ENCODE measurements around the gene METTL15. TPM values are rescaled to one million over a fixed set of nuclear protein-coding genes. Genes with fewer than 3 reads are reported as not detected.

Gene METTL15
- total RNA-seq, 1 donor from 2014 or later: 16.2 TPM

DNA sequence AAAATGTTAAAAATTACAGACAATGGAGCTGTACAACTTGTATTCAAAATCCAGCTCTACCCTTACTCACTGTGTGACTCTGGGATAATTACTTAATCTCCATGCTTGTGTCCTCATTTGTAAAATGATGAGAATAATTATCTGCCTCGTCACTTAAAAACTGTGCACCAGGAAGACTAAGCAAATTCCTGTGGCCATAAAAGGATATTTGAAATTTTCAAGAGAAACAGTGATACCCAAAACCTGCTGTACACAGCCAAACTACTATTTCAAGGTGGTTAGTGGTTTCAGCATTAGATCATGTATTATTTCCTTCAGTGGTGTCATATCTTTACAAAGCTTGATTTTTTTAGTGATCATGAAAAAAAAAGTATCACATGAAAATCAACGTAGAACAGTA lies 136.9 kb downstream of the METTL15 start:
- H3K4me1 Mint-ChIP-seq: no peaks in the 10 kb centered on the region
- TF ChIP-seq, protein P1, sequence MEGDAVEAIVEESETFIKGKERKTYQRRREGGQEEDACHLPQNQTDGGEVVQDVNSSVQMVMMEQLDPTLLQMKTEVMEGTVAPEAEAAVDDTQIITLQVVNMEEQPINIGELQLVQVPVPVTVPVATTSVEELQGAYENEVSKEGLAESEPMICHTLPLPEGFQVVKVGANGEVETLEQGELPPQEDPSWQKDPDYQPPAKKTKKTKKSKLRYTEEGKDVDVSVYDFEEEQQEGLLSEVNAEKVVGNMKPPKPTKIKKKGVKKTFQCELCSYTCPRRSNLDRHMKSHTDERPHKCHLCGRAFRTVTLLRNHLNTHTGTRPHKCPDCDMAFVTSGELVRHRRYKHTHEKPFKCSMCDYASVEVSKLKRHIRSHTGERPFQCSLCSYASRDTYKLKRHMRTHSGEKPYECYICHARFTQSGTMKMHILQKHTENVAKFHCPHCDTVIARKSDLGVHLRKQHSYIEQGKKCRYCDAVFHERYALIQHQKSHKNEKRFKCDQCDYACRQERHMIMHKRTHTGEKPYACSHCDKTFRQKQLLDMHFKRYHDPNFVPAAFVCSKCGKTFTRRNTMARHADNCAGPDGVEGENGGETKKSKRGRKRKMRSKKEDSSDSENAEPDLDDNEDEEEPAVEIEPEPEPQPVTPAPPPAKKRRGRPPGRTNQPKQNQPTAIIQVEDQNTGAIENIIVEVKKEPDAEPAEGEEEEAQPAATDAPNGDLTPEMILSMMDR (conservative IDR thresholded peaks at IDR 0.05): no peak
- H3K4me3 Mint-ChIP-seq: no peak overlapping the region
- H3K27ac Mint-ChIP-seq (ENCODE audit: unreplicated experiment): no peak overlapping the region
- DNase-seq (ENCODE audit: low read depth, low spot score): no peak
- no peaks in the 10 kb centered on the region for H3K27me3 Mint-ChIP-seq (ENCODE audit: low read depth)
- H3K9me3 Mint-ChIP-seq: peaks cover 3% of the 10 kb centered on the region
- H3K36me3 Mint-ChIP-seq (ENCODE audit: low read depth): peaks cover 6% of the 10 kb centered on the region

GRCh38 chr11:28250192-28250591 lies 142.0 kb downstream of the METTL15 start:
- peaks cover 24% of the 10 kb centered on the region for H3K9me3 Mint-ChIP-seq
- peaks cover 24% of the 10 kb centered on the region for H3K36me3 Mint-ChIP-seq (ENCODE audit: low read depth)
- DNase-seq (ENCODE audit: low read depth, low spot score): no peak
- H3K4me1 Mint-ChIP-seq: no peaks in the 10 kb centered on the region
- no peaks in the 10 kb centered on the region for H3K27me3 Mint-ChIP-seq (ENCODE audit: low read depth)
- TF ChIP-seq, protein P1 (conservative IDR thresholded peaks at IDR 0.05): no peak
- no peak overlapping the region for H3K4me3 Mint-ChIP-seq
- H3K27ac Mint-ChIP-seq (ENCODE audit: unreplicated experiment): no peak overlapping the region

- DNase-seq (ENCODE audit: low read depth, low spot score): no peak
- Mint-ChIP-seq H3K27me3 (ENCODE audit: low read depth) (no peaks in the 10 kb centered on the region), H3K36me3 (ENCODE audit: low read depth) (peaks cover 28% of the 10 kb centered on the region), H3K4me3 (no peak overlapping the region), H3K27ac (ENCODE audit: unreplicated experiment) (no peak overlapping the region), H3K4me1 (no peaks in the 10 kb centered on the region), H3K9me3 (peaks cover 29% of the 10 kb centered on the region)
- TF ChIP-seq, protein P1 (conservative IDR thresholded peaks at IDR 0.05): no peak
These were observed 143.1 kb downstream of the METTL15 start for GRCh38 chr11:28251257-28251656.

DNA sequence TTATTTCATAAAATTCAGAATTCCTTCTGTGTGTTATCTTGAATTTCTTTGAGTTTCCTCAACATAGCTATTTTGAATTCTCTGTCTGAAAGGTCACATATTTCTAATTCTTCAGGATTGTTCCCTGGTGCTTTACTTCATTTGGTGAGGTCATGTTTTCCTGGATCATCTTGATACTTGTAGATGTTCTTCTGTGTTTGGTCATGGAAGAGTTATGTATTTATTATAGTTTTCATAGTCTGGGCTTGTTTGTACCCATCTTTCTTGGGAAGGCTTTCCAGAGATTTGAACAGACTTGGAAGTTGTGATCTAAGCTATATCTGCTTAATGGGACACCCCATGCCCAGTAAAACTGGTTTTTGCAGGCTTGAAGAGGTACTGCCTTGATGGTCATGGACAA lies 149.6 kb downstream of the METTL15 start:
- H3K27ac Mint-ChIP-seq (ENCODE audit: unreplicated experiment): no peak overlapping the region
- TF ChIP-seq, protein P1 (conservative IDR thresholded peaks at IDR 0.05): no peak
- no peak for DNase-seq (ENCODE audit: low read depth, low spot score)
- no peak overlapping the region for H3K4me3 Mint-ChIP-seq
- H3K36me3 Mint-ChIP-seq (ENCODE audit: low read depth): peaks cover 34% of the 10 kb centered on the region
- no peaks in the 10 kb centered on the region for H3K27me3 Mint-ChIP-seq (ENCODE audit: low read depth)
- no peaks in the 10 kb centered on the region for H3K4me1 Mint-ChIP-seq
- peaks cover 27% of the 10 kb centered on the region for H3K9me3 Mint-ChIP-seq

- no peak overlapping the region for H3K27ac Mint-ChIP-seq (ENCODE audit: unreplicated experiment)
- TF ChIP-seq, protein P1 (conservative IDR thresholded peaks at IDR 0.05): no peak
- H3K27me3 Mint-ChIP-seq (ENCODE audit: low read depth): no peaks in the 10 kb centered on the region
- no peaks in the 10 kb centered on the region for H3K4me1 Mint-ChIP-seq
- no peak for DNase-seq (ENCODE audit: low read depth, low spot score)
- no peak overlapping the region for H3K4me3 Mint-ChIP-seq
- H3K9me3 Mint-ChIP-seq: peaks cover 15% of the 10 kb centered on the region
- H3K36me3 Mint-ChIP-seq (ENCODE audit: low read depth): peaks cover 22% of the 10 kb centered on the region
These were observed 151.1 kb downstream of the METTL15 start for GRCh38 chr11:28259177-28259843.

Measured in neural crest cell (in vitro differentiated cells).